GM18909 (cell line): Measurements from ENCODE around the gene HDHD5.

Experiments
- ATAC-seq: cut with Tn5 transposase; IDR thresholded peaks from one replicate; pipeline ENCODE4 v1.9.1; 2021; ENCODE audit warnings: mild to moderate bottlenecking; ENCODE audit not compliant: unreplicated experiment, poor library complexity

The HDHD5 gene

GRCh38 chr22:17108256-17109112 is 50.6 kb downstream of the HDHD5 start:
- no peak for ATAC-seq

DNA sequence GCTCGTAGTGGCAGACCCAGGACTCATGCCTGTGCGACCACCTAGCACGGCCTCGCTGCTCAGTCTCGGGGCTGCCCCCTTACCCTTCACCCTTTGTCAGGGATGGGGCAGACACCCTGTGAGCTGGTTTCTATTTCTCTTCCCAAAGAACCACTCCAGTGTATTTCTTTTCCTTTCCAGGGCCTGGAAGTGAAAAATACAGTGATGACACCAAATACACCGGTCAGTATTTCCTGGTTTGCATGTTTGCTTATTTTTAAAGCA is 51.6 kb downstream of the HDHD5 start:
- no peak for ATAC-seq

DNA sequence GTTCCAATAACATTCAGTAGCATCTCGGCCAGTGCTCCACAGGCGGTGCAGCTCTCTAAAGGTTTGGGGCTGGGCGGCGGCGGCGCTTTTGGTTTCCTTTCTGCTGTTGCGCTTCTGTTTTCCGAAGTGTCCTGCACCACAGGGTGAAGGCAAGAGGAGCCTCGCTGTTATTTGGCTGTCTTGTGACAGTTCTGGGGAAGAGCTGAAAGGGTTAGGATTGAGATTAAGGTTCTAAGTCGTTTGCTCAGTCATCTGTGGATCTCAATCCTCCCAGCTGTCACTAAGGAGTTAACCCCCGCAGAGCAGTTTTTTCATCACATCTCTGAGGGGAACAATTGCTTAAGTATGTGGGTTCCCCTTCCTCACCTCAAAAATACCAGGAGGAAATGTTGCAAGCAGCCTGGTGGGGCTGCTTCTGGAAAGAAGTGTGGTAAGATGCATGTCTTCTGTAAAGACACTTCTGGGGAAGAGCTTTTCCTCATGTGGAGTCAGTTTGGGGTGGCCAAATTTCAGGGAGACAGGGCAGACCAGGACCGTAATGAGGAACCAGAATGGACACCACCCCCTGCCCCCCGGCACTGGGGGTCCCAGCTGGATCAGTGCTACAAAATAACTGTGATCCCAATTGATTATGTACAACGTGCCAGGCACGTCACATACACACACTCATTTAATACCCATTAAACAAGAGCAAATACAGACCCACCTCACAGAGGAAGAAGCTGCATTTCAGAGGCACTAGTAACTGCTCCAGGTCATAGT is 52.1 kb downstream of the HDHD5 start:
- ATAC-seq, result no peak

- ATAC-seq, result no peak
Measured at GRCh38 chr22:17106161-17106784, 52.8 kb downstream of the HDHD5 start.

- no peak for ATAC-seq
Measured at GRCh38 chr22:17105143-17106129, 53.6 kb downstream of the HDHD5 start.

DNA sequence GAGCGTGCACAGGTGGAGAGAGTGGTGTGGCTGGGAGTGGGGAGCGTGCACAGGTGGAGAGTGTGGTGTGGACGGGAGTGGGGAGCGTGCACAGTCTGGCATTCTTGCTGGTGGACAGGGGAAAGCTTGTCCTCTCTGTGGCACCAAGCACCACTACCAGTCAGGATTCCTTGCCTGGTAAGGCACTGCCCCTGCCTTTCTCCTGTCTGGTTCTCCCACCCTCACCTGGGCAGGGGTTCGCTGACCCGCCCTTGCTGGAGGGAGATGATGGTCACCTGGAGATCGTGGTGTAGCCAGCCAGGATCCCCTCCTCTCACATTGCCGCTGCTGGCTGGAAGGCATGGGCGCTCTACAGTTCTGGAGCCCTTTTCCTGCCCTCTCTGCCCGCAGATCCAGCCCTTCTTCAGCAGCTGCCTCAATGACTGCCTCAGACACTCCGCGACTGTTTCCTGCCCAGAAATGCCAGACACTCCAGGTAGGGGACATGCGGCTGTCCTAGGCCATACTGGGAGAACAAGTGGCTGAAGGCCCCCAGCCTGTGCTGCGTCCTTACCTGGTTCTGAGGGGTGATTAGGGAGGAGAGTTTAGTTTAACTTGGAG is 54.6 kb downstream of the HDHD5 start:
- no peak for ATAC-seq

DNA sequence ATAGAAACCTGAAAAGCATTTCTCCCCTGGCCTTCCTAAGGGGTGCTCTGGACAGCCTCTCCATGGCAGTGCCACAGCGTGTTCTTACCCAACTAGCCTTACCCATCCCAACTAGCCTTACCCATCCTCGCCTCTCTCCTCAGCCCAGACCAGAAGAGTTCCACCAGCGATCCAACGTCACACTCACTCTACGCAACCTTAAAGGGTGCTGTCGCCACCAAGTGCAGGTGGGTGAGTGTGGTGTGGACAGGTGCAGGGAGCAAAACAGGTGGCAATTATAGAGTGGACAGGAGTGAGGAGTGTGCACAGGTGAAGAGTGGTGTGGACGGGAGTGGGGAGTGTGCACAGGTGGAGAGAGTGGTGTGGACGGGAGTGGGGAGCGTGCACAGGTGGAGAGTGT is 55.7 kb downstream of the HDHD5 start:
- ATAC-seq, result no peak

DNA sequence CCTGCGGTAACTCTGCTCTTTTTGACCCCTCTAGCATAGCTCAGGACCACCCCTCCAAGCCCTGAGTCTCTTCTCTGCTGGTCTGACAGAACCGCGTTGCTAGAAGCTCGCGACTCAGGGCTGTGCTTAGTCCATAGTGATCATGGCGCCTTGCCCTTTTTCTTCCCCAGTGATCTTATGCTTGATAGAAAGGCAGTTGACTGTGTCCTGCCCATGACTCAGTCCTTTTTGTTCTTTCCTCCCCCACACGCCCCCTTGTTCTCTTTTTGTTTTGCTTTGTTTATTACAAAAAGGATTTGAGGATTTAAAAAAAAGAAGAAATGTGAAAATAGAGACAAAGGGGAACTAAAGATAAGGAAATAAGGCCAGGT is 56.8 kb downstream of the HDHD5 start:
- ATAC-seq, result no peak

- ATAC-seq, result no peak
Measured at GRCh38 chr22:17101475-17102296, 57.4 kb downstream of the HDHD5 start.

DNA sequence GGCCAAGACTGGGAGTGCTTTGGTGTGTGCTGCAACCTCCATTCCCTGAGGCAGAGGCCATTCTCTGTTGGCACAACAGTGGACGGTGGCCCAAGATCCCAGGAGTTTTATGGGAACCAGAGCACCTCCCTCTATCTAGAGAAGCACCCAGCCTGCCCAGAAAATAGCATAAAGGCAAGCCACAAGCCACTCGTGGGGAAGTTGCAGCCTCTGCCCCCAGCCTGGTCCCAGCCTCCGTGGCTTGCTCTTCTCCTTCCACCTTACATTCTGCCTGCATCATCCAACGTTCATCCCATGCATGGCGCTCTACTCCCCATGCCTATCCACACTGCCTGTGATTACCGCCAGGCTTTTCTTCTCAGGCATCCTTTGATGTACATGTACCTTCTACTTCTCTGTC is 58.5 kb downstream of the HDHD5 start:
- ATAC-seq, result no peak

DNA sequence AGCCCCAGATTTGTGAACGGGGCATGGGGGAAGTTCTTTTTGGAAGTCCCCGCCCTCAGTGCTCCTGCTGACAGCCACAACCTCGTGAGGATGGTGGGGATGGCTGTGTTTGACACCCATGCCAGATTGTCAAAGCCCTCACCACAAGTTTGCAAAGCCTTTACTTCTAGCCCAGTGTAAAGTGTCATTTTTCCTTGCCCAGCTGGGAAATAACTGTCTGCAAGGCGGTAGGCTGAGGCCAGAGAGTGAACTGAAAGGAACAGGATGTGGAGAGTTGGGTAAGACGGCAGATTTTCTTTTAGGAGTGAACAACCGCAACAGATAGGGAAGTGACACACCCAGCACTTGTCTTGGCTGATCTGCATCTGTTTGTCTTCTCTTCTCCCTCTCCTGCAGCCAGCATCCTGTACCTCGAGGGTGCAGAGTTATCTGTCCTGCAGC is 60.7 kb downstream of the HDHD5 start:
- ATAC-seq, result peak; percentile 50

GRCh38 chr22:17097701-17098100 is 61.4 kb downstream of the HDHD5 start:
- no peak for ATAC-seq

DNA sequence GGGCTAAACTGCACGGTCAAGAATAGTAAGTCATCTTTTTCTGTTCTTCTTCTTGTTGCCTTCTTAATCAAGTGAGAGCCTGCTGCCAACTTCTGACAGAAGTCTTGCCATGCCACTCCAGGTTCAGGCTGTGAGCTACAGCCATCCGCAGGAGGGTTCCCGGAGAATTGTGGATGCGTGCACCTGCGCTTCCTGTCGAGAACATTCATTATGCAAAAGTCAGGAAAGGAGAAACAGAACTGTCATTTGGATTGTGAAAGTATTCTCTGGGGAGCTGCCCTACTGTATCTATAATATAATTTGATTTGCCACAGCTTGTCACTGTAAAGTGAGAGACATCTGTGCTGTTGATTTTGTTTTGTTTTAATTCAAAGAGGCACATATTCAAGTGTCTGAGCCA is 62.0 kb downstream of the HDHD5 start:
- no peak for ATAC-seq

DNA sequence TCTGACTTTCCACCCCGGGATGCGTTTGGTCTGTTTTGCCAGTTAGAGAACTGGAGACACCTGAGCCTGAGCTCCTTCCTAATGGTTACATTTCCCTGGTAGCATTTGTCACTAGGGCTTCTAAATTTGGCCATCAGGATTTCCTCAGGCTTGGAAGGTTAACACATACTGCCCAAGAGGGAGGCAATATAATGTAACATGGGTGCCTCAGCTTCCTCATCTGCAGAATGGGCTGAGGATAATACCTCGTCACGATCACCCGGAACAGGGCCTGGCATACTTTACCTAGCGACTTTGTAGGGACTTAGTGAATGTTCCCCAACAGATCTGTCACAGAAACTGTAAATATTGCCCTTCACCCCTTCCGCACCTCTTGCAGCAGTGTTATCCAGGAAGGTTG is 63.0 kb downstream of the HDHD5 start:
- ATAC-seq, result no peak

- ATAC-seq, result no peak
Measured at GRCh38 chr22:17095538-17095937, 63.5 kb downstream of the HDHD5 start.

DNA sequence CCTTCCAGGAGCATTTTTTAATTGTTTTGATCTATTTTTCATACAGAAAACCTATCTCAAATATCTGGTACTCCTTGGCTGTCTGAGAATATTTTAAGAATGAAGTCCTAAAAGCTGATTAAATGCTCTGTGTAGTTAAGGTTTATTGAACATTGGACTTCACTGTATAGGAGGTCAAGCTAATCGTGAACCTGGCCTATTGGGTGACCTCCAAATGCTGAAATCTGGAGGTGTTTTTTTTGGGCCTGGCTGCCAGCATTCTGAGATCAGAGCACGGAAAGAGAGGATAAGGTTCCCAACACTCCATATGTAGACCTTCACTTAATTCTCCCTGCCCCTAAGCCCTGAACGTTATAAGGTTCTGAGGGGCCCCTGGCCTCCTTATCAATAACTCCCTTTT is 66.0 kb downstream of the HDHD5 start:
- no peak for ATAC-seq

GRCh38 chr22:17091851-17092250 is 67.2 kb downstream of the HDHD5 start:
- ATAC-seq, result no peak

- ATAC-seq, result no peak
Measured at GRCh38 chr22:17090550-17090949, 68.5 kb downstream of the HDHD5 start.
